ENCODE data around the gene CKAP2L.

Gene CKAP2L

GRCh38 chr2:112730216-112730615 lies 34.2 kb downstream of the CKAP2L start:
- POLR2A ChIA-PET, result no interaction called here
- CTCF ChIA-PET, result interaction anchor here (0.6 to 1.5 kb wide), 2 partner anchors 19 to 171 kb away, joined by 3 to 10 read pairs; no protein-coding TSS in a partner anchor
- TF ChIP-seq NFRKB (IDR thresholded peaks at IDR 0.05) (no peak), CTBP1 (IDR thresholded peaks at IDR 0.05; ENCODE audit: borderline replicate concordance) (no peak), SUZ12 (IDR thresholded peaks at IDR 0.05) (no peak), ARNT (IDR thresholded peaks at IDR 0.05) (no peak), ZNF384 (IDR thresholded peaks at IDR 0.05) (no peak), FOXK2 (IDR thresholded peaks at IDR 0.05) (no peak), L3MBTL2 (conservative IDR thresholded peaks at IDR 0.05) (no peak), TARDBP (IDR thresholded peaks at IDR 0.05) (no peak), FOXM1 (IDR thresholded peaks at IDR 0.05; ENCODE audit: borderline replicate concordance) (no peak), ELF4 (IDR thresholded peaks at IDR 0.05) (no peak), FOXA1 (IDR thresholded peaks at IDR 0.05) (no peak), BHLHE40 (IDR thresholded peaks at IDR 0.05; ENCODE audit: borderline replicate concordance) (no peak), HDGF (IDR thresholded peaks at IDR 0.05; ENCODE audit: borderline replicate concordance) (no peak)
- DNase-seq (ENCODE audit: extremely low spot score), result no peak

DNA sequence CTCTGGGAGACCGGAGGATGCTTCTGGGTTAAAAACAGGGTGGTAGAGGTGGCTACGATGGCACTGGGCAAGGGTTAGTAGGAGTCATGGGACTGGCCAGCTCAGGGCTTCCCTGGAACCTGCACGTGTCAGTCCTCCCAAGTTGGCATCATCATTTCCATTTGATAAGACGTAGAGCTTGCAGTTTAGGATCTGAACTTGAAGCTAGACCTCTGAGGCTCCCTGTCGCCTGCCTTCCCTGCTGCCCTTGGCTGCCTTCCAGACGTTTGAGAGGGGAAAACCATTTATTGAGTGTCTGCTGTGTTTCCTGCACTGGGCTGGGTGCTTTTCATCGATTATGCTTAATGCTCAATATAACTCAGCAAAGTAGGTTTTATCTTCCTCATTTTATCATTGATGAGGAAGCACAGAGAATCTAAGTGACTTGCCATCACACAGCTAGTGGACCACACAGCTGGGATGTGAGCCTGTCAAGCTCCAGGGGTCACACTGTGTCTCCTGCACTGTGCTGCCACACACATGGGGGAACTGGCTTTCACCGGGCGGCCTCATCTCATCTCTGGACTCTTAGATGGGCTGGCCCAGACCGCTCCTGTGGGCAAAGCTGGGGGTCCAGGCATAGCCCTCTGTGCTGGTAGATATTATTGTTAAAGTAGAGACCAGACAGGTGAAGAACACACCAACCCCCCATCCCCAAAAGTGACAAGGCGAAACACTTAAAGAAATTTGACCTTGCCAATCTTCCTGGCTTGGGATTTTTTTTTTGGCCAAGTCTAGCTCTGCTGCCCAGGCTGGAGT lies 35.8 kb downstream of the CKAP2L start:
- CTCF ChIA-PET, result interaction anchor here (0.6 to 4.9 kb wide), 7 partner anchors 36 to 213 kb away, joined by 3 to 92 read pairs (median 6); partner anchors contain the start of gene SLC20A1

GRCh38 chr2:112728029-112728362 lies 36.4 kb downstream of the CKAP2L start:
- no peak for DNase-seq (ENCODE audit: extremely low spot score)

More for the DNA sequence above, 35.8 kb downstream of the CKAP2L start:
- POLR2A ChIA-PET, result no interaction called here
- TF ChIP-seq FOXK2 (IDR thresholded peaks at IDR 0.05), result no peak
- TF ChIP-seq SP1 (IDR thresholded peaks at IDR 0.05), result no peak
- no peak for TF ChIP-seq ARNT (IDR thresholded peaks at IDR 0.05)
- no peak for TF ChIP-seq HDGF (IDR thresholded peaks at IDR 0.05; ENCODE audit: borderline replicate concordance)
- TF ChIP-seq CTBP1 (IDR thresholded peaks at IDR 0.05; ENCODE audit: borderline replicate concordance), result no peak
- no peak for TF ChIP-seq FOXA1 (IDR thresholded peaks at IDR 0.05)
- no peak for TF ChIP-seq TARDBP (IDR thresholded peaks at IDR 0.05)
- no peak for TF ChIP-seq FOXM1 (IDR thresholded peaks at IDR 0.05; ENCODE audit: borderline replicate concordance)
- no peak for TF ChIP-seq NFRKB (IDR thresholded peaks at IDR 0.05)
- TF ChIP-seq ELF4 (IDR thresholded peaks at IDR 0.05), result no peak
- no peak for TF ChIP-seq BHLHE40 (IDR thresholded peaks at IDR 0.05; ENCODE audit: borderline replicate concordance)
- TF ChIP-seq LEF1 (IDR thresholded peaks at IDR 0.05; ENCODE audit: borderline replicate concordance), result no peak
- TF ChIP-seq ZNF384 (IDR thresholded peaks at IDR 0.05), result no peak
- no peak for TF ChIP-seq SUZ12 (IDR thresholded peaks at IDR 0.05)
- no peak for DNase-seq (ENCODE audit: extremely low spot score)

GRCh38 chr2:112727276-112728028 lies 37.0 kb downstream of the CKAP2L start:
- ChIA-PET POLR2A (interaction anchor here (1.0 to 1.1 kb wide), 2 partner anchors 142 to 144 kb away, joined by 4 to 5 read pairs; no protein-coding TSS in a partner anchor), CTCF (interaction anchor here (0.6 to 4.9 kb wide), 11 partner anchors 10 to 215 kb away, joined by 3 to 92 read pairs (median 5); partner anchors contain the start of gene SLC20A1)
- TF ChIP-seq NFRKB (IDR thresholded peaks at IDR 0.05), result no peak
- no peak for TF ChIP-seq CTBP1 (IDR thresholded peaks at IDR 0.05; ENCODE audit: borderline replicate concordance)
- no peak for TF ChIP-seq FOXK2 (IDR thresholded peaks at IDR 0.05)
- TF ChIP-seq TARDBP (IDR thresholded peaks at IDR 0.05), result no peak
- TF ChIP-seq SP1 (IDR thresholded peaks at IDR 0.05), result no peak
- no peak for TF ChIP-seq ZNF384 (IDR thresholded peaks at IDR 0.05)
- no peak for TF ChIP-seq ELF4 (IDR thresholded peaks at IDR 0.05)
- TF ChIP-seq, protein P1, sequence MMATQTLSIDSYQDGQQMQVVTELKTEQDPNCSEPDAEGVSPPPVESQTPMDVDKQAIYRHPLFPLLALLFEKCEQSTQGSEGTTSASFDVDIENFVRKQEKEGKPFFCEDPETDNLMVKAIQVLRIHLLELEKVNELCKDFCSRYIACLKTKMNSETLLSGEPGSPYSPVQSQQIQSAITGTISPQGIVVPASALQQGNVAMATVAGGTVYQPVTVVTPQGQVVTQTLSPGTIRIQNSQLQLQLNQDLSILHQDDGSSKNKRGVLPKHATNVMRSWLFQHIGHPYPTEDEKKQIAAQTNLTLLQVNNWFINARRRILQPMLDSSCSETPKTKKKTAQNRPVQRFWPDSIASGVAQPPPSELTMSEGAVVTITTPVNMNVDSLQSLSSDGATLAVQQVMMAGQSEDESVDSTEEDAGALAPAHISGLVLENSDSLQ (IDR thresholded peaks at IDR 0.05), result no peak
- DNase-seq (ENCODE audit: extremely low spot score), result no peak

More at GRCh38 chr2:112728029-112728362, 36.4 kb downstream of the CKAP2L start:
- ChIA-PET CTCF (interaction anchor here (0.6 to 4.9 kb wide), 9 partner anchors 13 to 214 kb away, joined by 3 to 92 read pairs (median 6); partner anchors contain the start of gene SLC20A1), POLR2A (no interaction called here)
- no peak for TF ChIP-seq SUZ12 (IDR thresholded peaks at IDR 0.05)

DNA sequence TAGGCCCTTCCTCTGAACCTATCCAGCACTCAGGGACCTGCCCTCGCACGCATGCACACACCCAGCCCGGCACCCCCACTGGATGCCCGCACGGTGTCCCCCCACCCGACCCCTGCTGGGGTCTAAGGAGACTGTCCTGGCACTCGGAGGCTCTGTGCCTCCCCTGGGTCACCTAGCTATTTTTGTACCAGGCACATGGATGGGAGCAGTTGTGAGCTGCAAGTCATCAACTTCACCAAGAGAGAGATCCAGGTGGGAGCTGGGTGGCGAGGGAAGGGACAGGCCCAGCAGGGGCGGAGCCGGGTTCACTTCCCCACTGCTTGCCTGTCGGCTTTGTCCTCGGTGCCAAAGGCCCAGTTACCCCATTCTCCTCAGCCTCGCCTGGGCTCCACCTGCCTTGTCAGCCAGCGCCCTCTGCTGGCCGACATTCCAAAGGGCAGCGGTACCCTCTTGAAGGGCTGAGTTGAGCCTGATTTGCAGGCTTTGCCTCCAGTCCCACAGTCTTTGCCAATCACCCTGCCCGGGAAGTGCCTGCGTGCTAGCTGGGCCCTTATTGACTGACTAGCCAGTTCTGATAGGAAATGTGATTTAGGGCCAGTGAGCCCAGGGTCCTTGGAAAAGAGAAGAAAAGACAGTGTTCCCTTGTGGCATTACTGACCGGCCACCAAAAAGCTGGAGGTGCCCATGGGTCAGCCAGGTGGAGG lies 37.8 kb downstream of the CKAP2L start:
- DNase-seq (ENCODE audit: extremely low spot score), result peak; percentile 92
- POLR2A ChIA-PET, result interaction anchor here (1.0 to 1.1 kb wide), 2 partner anchors 142 to 144 kb away, joined by 4 to 5 read pairs; no protein-coding TSS in a partner anchor
- no peak for TF ChIP-seq FOXK2 (IDR thresholded peaks at IDR 0.05)
- TF ChIP-seq NFRKB (IDR thresholded peaks at IDR 0.05), result no peak
- 0 out of 2 replicates have a peak, but pooled peaks have one; percentile 48 for TF ChIP-seq HDGF (IDR thresholded peaks at IDR 0.05; ENCODE audit: borderline replicate concordance)
- TF ChIP-seq FOXA1 (IDR thresholded peaks at IDR 0.05), result no peak

DNA sequence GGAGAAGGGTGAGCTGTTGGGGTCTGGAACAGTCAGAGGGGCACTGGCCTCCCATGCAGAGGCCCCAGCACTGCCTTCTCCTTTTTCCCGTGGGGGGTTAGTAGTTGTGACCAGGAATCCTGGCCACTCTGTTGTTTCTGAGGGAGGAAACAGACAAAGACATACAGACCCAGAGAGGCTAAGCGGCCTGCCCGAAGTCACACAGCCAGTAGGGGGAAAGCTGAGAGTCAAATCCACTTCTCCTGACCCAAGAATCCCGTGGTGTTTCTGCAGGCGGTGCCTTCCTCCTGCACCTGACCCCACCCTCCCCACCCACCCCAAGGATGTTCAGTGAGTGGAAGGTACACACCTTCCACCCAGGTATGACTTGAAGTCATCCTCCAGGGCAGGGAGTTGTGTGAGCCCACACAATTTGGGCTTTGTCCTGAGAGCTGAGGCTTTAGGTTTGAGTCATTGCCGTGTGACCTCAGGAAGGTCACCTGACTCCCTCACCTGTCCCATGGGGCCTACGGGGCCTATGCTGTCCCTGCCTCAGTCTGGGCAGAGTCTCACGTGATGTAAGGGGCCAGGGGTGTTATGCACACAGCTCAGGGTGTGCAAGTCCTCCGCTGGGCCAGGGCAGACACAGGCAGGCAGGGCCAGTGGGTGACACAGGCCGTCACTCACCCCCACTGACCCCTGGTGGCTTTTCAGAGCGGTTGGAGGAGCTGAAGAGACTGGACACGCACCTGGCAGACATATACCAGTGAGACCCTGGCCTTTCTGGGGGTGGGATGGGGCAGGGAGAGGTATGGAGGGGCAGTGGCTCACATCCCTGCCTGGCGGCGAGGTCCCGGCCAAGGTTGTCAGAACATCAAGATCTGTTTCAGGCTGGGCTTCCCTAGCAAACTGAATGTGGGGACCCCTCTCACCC lies 38.6 kb downstream of the CKAP2L start:
- TF ChIP-seq ZNF384 (IDR thresholded peaks at IDR 0.05) (no peak), SP1 (IDR thresholded peaks at IDR 0.05) (no peak)

More for the DNA sequence above, 37.8 kb downstream of the CKAP2L start:
- CTCF ChIA-PET, result interaction anchor here (0.6 to 4.9 kb wide), 9 partner anchors 11 to 215 kb away, joined by 3 to 92 read pairs (median 5); partner anchors contain the start of gene SLC20A1

More for the DNA sequence above, 38.6 kb downstream of the CKAP2L start:
- DNase-seq (ENCODE audit: extremely low spot score), result no peak
- POLR2A ChIA-PET, result interaction anchor here (1.6 to 2.5 kb wide), 3 partner anchors 79 to 142 kb away, joined by 5 to 8 read pairs (median 5); partner anchors contain the start of genes CHCHD5 and SLC20A1
- CTCF ChIA-PET, result interaction anchor here (0.5 to 4.9 kb wide), 9 partner anchors 13 to 159 kb away, joined by 3 to 92 read pairs (median 4); partner anchors contain the start of gene SLC20A1
